ENCODE data around the gene RASSF4.

The RASSF4 gene

GRCh38 chr10:44963772-44964633 is 4.4 kb downstream of the RASSF4 start:
- no peaks in the 10 kb centered on the region for H3K36me3 ChIP-seq (ENCODE audit: control insufficient read depth, insufficient read depth, low read length)
- no peaks in the 10 kb centered on the region for H3K27me3 ChIP-seq (ENCODE audit: control insufficient read depth, insufficient read depth, low read length)
- peaks cover 9% of the 10 kb centered on the region for H3K4me1 ChIP-seq (ENCODE audit: control insufficient read depth, insufficient read depth, low read length)
- no CpG with 5 or more reads among the region's 15 CpGs for WGBS (ENCODE audit: insufficient coverage, insufficient read length)
- DNase-seq (ENCODE audit: low read depth, low spot score), result no peak
- no peaks in the 10 kb centered on the region for H3K9me3 ChIP-seq (ENCODE audit: control insufficient read depth, insufficient read depth, low read length)
- no peak overlapping the region for H3K4me3 ChIP-seq (ENCODE audit: low read length)
- no peak overlapping the region for H3K27ac ChIP-seq (ENCODE audit: low read length)

- no CpG with 5 or more reads among the region's 1 CpG for WGBS (ENCODE audit: insufficient coverage, insufficient read length)
- Histone ChIP-seq H3K27ac (ENCODE audit: low read length) (no peak overlapping the region), H3K36me3 (ENCODE audit: control insufficient read depth, insufficient read depth, low read length) (no peaks in the 10 kb centered on the region), H3K27me3 (ENCODE audit: control insufficient read depth, insufficient read depth, low read length) (no peaks in the 10 kb centered on the region), H3K4me1 (ENCODE audit: control insufficient read depth, insufficient read depth, low read length) (peaks cover 9% of the 10 kb centered on the region), H3K4me3 (ENCODE audit: low read length) (no peak overlapping the region), H3K9me3 (ENCODE audit: control insufficient read depth, insufficient read depth, low read length) (no peaks in the 10 kb centered on the region)
- DNase-seq (ENCODE audit: low read depth, low spot score), result no peak
These were observed 5.5 kb downstream of the RASSF4 start for GRCh38 chr10:44965104-44965503.

DNA sequence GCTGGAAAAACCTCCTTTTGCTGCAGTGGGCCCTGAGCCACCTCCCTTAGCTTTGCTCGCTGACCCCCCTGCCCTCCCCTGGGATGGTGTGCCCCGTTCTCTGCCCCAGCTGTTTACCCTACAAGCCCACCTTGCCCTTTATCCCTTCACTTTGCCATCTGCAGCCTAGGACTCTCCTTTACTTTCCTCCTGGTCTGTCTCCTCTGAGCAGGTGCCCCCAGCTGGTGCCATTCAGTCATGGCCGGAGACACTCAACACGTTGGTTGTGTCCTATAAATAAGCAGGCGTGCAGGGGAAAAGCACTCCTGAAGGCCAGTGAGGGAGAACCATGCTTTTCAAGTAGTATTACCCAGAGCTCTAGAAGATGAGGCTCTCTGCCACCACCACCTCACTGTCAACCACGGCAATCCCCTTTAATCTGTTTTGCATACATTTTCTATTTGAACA is 6.1 kb downstream of the RASSF4 start:
- no CpG with 5 or more reads among the region's 6 CpGs for WGBS (ENCODE audit: insufficient coverage, insufficient read length)
- no peak overlapping the region for H3K4me3 ChIP-seq (ENCODE audit: low read length)
- H3K4me1 ChIP-seq (ENCODE audit: control insufficient read depth, insufficient read depth, low read length), result peaks cover 9% of the 10 kb centered on the region

GRCh38 chr10:44966129-44966815 is 6.7 kb downstream of the RASSF4 start:
- Histone ChIP-seq H3K27me3 (ENCODE audit: control insufficient read depth, insufficient read depth, low read length) (no peaks in the 10 kb centered on the region), H3K4me3 (ENCODE audit: low read length) (no peak overlapping the region), H3K27ac (ENCODE audit: low read length) (no peak overlapping the region), H3K36me3 (ENCODE audit: control insufficient read depth, insufficient read depth, low read length) (no peaks in the 10 kb centered on the region), H3K9me3 (ENCODE audit: control insufficient read depth, insufficient read depth, low read length) (no peaks in the 10 kb centered on the region), H3K4me1 (ENCODE audit: control insufficient read depth, insufficient read depth, low read length) (peaks cover 9% of the 10 kb centered on the region)
- no peak for DNase-seq (ENCODE audit: low read depth, low spot score)
- WGBS (ENCODE audit: insufficient coverage, insufficient read length), result no CpG with 5 or more reads among the region's 8 CpGs

More for the DNA sequence above, 6.1 kb downstream of the RASSF4 start:
- no peaks in the 10 kb centered on the region for H3K9me3 ChIP-seq (ENCODE audit: control insufficient read depth, insufficient read depth, low read length)
- DNase-seq (ENCODE audit: low read depth, low spot score), result no peak
- H3K27ac ChIP-seq (ENCODE audit: low read length), result no peak overlapping the region
- H3K27me3 ChIP-seq (ENCODE audit: control insufficient read depth, insufficient read depth, low read length), result no peaks in the 10 kb centered on the region
- H3K36me3 ChIP-seq (ENCODE audit: control insufficient read depth, insufficient read depth, low read length), result no peaks in the 10 kb centered on the region

GRCh38 chr10:44966816-44967509 is 7.4 kb downstream of the RASSF4 start:
- Histone ChIP-seq H3K36me3 (ENCODE audit: control insufficient read depth, insufficient read depth, low read length) (no peaks in the 10 kb centered on the region), H3K4me3 (ENCODE audit: low read length) (no peak overlapping the region), H3K9me3 (ENCODE audit: control insufficient read depth, insufficient read depth, low read length) (no peaks in the 10 kb centered on the region), H3K27ac (ENCODE audit: low read length) (no peak overlapping the region), H3K4me1 (ENCODE audit: control insufficient read depth, insufficient read depth, low read length) (peaks cover 9% of the 10 kb centered on the region), H3K27me3 (ENCODE audit: control insufficient read depth, insufficient read depth, low read length) (no peaks in the 10 kb centered on the region)
- WGBS (ENCODE audit: insufficient coverage, insufficient read length), result no CpG with 5 or more reads among the region's 8 CpGs
- DNase-seq (ENCODE audit: low read depth, low spot score), result no peak

- Histone ChIP-seq H3K4me3 (ENCODE audit: low read length) (no peak overlapping the region), H3K9me3 (ENCODE audit: control insufficient read depth, insufficient read depth, low read length) (no peaks in the 10 kb centered on the region), H3K27me3 (ENCODE audit: control insufficient read depth, insufficient read depth, low read length) (no peaks in the 10 kb centered on the region), H3K4me1 (ENCODE audit: control insufficient read depth, insufficient read depth, low read length) (peaks cover 9% of the 10 kb centered on the region), H3K27ac (ENCODE audit: low read length) (no peak overlapping the region), H3K36me3 (ENCODE audit: control insufficient read depth, insufficient read depth, low read length) (no peaks in the 10 kb centered on the region)
- DNase-seq (ENCODE audit: low read depth, low spot score), result no peak
- no CpG with 5 or more reads among the region's 4 CpGs for WGBS (ENCODE audit: insufficient coverage, insufficient read length)
These were observed 8.0 kb downstream of the RASSF4 start for GRCh38 chr10:44967616-44968015.

DNA sequence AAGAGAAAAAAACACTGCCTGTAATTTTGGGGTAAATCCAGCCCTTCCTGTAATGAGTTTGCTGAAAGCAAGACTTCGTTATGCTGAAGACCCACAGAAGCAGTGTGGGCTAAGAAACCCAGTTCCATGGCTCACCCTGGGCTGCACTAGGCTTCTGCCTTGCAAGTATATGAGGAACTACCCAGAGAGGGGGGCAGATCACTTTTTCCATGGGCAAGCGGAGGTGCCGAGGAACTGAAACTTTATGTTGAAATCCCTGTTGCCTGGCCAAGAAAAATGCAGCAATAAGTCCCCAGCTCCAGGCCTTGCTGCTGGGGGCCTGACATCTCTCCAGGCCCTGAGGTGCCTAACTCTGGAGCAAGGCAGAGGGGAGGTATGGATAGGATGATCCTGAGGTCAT is 8.5 kb downstream of the RASSF4 start:
- no peak overlapping the region for H3K4me3 ChIP-seq (ENCODE audit: low read length)
- no peak overlapping the region for H3K27ac ChIP-seq (ENCODE audit: low read length)
- H3K27me3 ChIP-seq (ENCODE audit: control insufficient read depth, insufficient read depth, low read length), result no peaks in the 10 kb centered on the region
- H3K9me3 ChIP-seq (ENCODE audit: control insufficient read depth, insufficient read depth, low read length), result no peaks in the 10 kb centered on the region
- H3K36me3 ChIP-seq (ENCODE audit: control insufficient read depth, insufficient read depth, low read length), result no peaks in the 10 kb centered on the region
- no peak for DNase-seq (ENCODE audit: low read depth, low spot score)
- WGBS (ENCODE audit: insufficient coverage, insufficient read length), result no CpG with 5 or more reads among the region's 3 CpGs
- H3K4me1 ChIP-seq (ENCODE audit: control insufficient read depth, insufficient read depth, low read length), result peaks cover 9% of the 10 kb centered on the region

DNA sequence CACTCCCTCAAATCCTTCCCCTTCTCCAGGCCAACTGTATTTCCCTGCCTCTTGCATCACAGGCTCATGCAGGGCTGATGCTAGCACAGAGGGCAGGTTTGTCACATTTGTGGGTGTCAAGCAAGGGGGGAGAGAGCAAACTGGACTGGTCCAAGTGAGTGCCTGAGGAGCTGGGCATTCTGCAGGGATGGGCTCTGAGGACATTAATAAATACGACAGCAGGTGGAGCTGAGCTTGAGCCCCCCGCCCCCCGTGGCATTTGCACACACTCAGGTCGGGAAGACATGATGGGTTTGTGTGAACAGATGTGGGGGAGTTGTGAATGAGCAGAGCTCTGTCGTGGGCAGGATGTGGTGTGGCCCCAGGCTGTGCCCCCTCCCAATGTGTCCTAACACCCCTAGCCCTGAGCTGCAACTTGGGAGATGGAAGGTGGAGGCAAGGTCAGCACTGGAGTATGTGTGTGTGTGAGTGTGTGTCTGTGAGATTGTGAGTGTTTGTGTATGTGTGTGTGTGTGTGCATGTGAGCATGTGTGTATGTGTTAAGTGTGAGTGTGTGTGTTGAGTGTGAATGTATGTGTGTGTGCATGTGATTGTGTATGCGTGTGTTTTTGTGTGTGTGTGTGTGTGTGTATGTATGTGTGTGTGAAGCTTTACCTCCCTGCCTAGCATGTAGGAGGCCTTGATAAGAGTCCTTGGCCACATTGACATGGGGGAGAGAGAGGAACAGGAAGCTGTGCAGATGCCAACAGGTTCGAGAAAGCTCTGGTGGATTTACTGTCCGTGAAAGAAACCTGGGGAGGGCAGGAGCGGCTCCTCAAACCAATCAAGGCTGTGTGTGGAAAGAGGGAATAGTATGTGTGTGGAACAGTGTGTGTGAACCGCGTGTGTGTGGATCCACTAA is 9.1 kb downstream of the RASSF4 start:
- no peak for DNase-seq (ENCODE audit: low read depth, low spot score)
- no CpG with 5 or more reads among the region's 11 CpGs for WGBS (ENCODE audit: insufficient coverage, insufficient read length)
- H3K27ac ChIP-seq (ENCODE audit: low read length), result no peak overlapping the region
- no peaks in the 10 kb centered on the region for H3K27me3 ChIP-seq (ENCODE audit: control insufficient read depth, insufficient read depth, low read length)
- peaks cover 13% of the 10 kb centered on the region for H3K4me1 ChIP-seq (ENCODE audit: control insufficient read depth, insufficient read depth, low read length)
- H3K36me3 ChIP-seq (ENCODE audit: control insufficient read depth, insufficient read depth, low read length), result no peaks in the 10 kb centered on the region
- no peak overlapping the region for H3K4me3 ChIP-seq (ENCODE audit: low read length)
- no peaks in the 10 kb centered on the region for H3K9me3 ChIP-seq (ENCODE audit: control insufficient read depth, insufficient read depth, low read length)

DNA sequence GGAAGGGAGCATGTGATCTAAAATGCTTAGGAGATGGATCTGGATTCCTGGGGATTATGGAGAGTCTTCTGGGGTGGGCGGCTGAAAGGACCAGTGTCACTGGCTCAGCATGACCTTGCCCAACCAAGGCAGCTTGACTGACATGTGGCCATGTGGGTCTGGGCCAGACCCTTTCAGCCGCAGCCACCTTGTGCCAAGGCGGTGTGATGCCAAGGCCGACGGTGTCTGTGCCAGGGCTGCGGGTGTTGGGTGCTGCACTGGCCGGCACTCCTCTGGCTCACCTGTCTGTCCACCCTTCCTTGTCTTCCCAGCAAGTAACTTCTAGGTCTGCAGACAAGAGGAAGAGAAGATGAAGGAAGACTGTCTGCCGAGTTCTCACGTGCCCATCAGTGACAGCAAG is 10.3 kb downstream of the RASSF4 start:
- H3K9me3 ChIP-seq (ENCODE audit: control insufficient read depth, insufficient read depth, low read length), result no peaks in the 10 kb centered on the region
- no CpG with 5 or more reads among the region's 9 CpGs for WGBS (ENCODE audit: insufficient coverage, insufficient read length)
- no peak overlapping the region for H3K4me3 ChIP-seq (ENCODE audit: low read length)
- no peak for DNase-seq (ENCODE audit: low read depth, low spot score)
- no peaks in the 10 kb centered on the region for H3K36me3 ChIP-seq (ENCODE audit: control insufficient read depth, insufficient read depth, low read length)
- H3K27me3 ChIP-seq (ENCODE audit: control insufficient read depth, insufficient read depth, low read length), result no peaks in the 10 kb centered on the region
- H3K4me1 ChIP-seq (ENCODE audit: control insufficient read depth, insufficient read depth, low read length), result peaks cover 13% of the 10 kb centered on the region
- H3K27ac ChIP-seq (ENCODE audit: low read length), result no peak overlapping the region
